Stimulated activated CD4-positive, alpha-beta T cell treated with anti-CD3 and anti-CD28 coated beads, TNF-alpha, amount 100 ng/mL, for 4 hours (primary cell): ENCODE data around the gene ADRA2B.
"Not testable (repeated sequence)": the region's sequence is repeated elsewhere in the genome, so short reads cannot be mapped to it uniquely, and the experiment has no call there.

Experiments used
- DNase-seq, 3 experiments: peaks; one replicate each; pipeline ENCODE4 v3.0.0-alpha.2; 2020; ENCODE audit warnings: low read depth in 3 of 3

Gene ADRA2B

DNA sequence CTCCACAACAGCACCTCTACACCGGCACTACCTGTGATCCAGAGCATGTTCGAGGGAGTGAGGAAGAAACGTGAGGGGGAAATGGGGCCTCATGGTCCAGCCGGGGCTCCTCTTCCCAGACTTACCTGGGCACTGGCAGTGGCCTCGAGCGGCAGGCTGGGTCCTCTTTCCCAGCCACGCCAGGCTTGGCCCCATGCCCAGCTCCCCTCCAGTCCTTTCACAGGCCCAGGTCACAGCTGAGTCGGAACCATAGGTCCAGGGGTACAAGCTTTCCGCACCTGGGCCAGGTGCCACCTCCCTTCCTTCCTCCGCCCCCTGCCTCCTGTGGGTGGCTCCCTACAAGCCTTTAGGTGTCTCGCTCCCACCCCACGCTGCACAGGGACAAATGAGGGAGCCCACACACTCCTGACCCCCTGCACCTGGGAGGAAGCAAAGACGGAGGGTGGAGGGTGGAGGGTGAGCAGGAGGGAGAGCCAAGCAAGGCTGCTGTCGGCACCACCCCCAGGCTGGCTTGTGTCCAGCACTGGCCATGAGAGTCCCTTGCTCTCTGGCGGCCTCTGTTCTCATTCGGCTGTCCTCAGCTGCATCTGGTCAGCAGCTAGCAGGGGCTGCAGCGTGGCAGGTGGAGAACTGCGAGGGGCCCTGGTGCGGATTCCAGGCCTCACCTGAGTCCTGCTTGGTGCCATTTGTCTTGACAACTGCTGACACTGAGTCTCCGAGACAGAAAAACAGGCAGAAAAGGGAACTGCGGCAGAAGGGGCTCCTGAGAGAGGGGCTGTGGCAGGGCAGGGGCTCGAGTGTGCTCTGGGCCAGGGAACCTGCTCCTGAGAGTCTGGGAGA lies 26.8 kb downstream of the ADRA2B start:
- no peak for DNase-seq

- no peak for DNase-seq
Observed at GRCh38 chr2:96088340-96089335, 27.7 kb downstream of the ADRA2B start.

DNA sequence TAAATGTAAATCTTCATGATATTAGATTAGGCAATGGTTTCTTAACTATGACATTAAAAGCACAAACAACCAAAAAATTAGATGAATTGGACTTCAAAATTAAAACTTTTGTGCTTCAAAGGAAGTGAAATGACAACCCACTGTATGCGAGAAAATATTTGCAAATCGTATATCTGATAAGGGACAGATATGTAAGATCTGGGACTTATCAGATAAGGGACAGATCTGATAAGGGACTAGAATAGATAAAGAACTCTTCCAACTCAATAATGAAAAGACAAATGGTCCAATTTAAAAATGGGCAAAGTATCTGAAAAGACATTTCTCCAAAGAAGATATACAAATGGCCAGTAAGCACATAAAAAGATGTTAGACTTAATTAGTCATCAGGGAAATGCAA lies 29.2 kb downstream of the ADRA2B start:
- no peak for DNase-seq

GRCh38 chr2:96085541-96086355 lies 30.6 kb downstream of the ADRA2B start:
- no peak for DNase-seq

DNA sequence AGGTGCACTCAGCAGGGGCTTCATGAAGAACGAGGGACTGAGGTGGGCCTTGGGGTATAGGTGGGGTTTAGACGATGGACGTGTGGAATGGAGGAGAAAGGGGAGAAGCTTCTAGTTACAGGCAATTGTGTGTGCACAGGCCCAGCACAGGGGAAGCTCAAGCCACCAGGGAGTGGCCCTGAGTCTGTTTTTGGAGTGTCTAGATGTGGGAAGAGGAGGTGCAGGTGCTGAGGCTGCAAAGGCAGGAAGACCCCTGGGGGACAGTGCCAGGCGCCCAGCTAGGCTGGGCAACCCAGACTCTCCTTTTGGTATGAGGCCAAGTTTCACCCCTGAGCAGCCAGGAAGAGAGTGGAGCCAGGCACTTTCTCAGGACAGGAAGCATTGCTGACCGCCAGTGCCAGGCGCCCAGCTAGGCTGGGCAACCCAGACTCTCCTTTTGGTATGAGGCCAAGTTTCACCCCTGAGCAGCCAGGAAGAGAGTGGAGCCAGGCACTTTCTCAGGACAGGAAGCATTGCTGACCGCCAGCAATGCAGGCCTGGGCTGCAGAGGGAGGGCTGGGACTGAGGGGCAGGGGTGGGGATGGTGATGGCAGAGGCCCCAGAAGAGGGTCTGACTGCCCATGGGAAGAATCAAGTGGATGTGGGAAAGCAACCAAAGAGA lies 31.4 kb downstream of the ADRA2B start:
- DNase-seq, result not testable (repeated sequence)

DNA sequence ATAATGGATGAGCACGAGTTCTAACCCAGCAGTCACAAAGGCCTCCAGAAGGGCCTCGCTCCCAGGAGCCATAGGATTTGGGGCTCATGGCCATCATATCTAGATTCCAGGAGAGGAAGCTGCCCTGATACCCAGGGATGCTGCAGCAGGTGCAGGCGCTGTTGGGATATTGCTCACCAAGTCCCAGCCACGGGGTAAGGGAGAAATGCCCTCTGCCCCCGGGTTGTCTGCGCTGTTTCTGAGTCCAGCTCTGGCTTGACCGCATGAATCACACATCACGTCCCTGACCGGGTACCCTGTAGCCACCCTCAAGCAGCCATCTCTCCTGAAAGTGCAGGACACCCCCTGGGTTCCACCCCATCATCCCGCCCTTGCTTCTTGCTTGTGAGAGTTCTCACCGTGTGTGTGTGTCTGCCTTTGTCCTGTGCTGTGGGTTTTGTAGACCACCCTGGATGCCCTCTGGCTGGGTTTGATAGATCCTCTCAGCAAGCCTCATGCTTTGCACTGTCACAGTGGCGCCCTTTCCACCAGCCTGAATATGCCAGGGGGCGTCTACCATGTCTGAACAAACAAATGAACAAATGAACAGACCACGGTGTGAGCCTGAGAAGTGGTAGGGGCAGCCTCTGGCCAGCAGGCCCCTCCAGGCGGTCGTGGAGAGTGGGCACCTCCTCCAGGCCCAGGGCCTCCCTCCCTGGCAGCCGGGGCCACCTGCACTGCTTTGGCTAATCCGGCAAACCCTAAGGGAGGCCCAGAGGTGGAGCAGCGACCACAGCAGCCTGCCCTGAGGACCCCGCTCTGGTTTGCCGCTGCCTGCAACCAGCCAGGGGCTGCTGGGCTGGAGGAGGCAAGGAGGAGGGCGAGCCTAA lies 32.1 kb downstream of the ADRA2B start:
- no peak for DNase-seq

DNA sequence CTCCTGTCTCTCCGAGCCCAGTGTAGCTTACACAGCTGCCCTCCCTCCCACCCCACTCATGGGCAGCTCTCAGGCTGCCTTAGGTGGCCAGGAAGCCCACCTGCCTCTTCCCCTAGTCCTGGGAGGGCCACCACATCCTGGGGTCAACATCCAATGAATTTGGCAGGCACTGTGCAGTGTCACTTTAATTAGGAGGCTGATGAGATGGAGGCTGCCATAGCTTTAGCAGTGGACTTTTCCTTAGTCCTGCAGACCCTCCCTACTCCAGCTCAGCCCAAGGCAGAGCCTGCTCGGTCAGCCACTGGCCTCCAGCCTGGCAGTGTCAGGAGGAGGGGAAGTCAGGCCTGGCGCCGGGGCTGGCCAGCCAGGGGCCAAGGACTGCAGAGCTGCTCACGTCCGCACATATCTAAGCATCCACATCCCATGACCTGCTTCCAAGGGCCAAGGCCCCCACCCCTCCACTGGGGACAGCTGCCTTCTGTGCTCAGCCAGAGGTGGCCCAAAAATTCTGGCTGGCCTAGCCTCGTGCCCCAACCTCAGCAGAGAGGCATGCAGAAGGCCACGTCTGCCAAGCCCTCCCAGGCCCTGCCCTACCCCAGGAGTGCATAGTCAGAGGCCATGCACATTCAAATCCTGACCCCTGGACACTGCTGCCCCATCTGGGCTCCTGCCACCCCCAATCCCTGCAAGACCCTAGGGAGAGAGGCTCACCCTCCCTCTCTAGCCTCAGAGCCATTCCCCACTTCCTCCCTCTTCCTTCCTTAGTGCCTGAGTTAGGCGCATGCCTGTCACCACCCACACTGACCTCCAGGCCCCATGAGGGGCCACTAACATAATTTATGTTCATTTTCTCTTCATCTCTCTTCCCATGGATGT lies 33.1 kb downstream of the ADRA2B start:
- DNase-seq, result no peak

DNA sequence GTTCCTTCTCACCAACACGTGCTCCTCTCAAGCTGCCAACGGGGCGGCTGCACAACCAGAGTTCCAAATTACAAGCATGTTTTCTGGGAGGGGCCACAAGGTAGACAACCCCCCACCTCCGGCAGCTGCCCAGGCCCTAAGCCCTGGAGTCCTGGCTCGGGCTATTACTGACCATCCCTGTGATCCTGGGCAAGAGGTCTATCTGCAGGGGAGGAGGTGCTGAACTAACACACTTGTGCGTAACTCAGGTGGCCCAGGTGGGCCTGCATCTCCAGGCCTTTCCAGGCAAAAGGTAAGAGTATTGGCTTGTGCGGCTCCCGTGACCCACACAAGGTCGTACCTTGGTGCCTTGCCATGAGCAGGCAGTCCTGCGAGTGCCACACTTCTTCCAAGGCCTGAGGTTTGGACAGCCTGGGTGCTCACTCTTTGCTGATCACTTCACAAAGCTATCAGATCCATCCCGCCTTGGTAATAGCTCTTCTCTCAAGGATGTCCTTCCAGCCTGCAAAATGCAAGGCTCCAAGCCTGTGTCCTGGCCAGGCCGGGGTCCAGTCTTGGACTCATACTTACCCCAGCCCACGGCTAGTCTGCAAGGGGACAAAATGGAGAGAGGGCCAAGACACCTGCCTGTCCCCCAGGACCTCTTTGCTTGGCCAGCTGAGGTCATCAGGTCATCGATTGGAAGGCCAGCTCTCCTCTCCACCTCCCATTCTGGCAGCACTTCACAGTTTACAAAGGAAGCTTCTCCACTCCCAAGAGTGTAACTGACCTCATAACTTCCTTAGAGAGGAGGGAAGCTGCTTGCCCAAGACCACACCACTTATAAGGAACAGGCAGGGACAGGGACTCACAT lies 33.9 kb downstream of the ADRA2B start:
- DNase-seq, result no peak

DNA sequence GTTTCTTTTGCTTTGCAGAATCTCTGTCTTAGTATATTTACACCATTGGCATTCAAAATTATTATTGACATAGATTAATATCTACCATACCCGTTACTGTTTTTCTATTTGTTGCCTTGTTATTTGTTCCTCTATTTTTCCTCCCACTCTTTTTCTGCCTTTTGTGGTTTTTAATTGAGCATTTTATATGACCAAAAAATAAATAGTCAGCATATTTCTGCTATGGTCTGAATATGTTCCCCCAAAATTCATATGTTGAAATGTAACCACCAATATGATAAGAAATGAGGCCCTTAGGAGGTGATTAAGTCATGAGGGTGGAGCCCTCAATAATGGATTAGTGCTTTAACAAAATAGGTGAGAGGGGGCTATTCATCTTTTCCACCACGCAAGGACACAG lies 35.3 kb downstream of the ADRA2B start:
- no peak for DNase-seq

DNA sequence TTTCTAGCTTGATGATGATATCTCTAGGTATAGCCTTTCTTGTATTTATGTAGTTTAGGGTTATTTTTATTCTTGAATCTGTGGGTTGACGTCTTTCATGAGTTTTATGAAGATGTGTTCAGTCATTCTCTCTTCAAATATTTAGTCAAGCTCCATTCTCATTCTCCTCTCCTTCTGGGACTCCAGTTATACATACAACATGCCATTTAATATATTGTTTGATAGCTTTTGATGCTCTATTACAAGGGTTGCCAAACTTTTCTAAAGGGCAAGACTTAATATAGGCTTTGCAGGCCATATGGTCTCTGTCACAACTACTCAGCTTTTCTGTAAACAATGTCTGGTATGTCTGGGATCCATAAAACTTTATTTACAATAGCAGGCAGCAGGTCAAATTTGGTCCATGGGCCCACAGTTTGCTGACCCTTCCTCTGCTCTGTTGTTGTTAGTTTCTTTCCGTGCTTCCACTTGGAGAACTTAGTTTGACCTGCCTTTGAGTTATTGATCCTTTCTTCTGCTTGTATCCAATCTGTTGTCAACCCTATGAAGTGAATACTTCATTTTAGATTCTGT lies 41.1 kb downstream of the ADRA2B start:
- DNase-seq, result no peak

GRCh38 chr2:96074156-96074555 lies 42.2 kb downstream of the ADRA2B start:
- no peak for DNase-seq

DNA sequence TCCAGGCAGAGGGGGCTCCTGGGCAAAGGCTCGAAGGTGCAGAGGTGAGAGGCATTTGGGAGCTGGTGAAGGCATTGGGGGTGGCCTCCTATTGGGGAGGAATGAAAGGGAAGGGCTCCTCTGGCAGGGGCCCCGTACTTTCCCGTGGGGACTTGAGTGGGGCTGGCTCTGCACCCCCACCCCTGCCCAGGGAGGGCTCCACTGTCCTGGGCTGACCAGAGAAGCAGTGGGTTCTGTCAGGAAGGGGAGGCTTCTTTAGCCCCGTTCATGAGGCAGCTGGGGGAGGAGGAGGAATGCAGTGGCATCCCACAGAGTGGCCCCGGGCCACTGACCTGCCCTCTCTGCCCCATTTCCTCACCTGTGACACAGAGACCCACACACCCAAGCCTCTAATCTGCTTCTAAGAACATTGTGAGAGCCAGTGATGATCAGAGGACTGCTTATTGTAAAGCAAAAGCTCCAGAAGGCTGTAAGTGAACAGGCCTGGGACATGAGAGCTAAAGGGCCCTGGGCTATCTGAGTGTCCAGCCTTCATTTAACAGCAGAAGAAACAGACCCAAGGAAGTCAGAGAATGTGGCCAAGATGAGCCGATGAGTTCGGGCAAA lies 43.1 kb downstream of the ADRA2B start:
- no peak for DNase-seq

DNA sequence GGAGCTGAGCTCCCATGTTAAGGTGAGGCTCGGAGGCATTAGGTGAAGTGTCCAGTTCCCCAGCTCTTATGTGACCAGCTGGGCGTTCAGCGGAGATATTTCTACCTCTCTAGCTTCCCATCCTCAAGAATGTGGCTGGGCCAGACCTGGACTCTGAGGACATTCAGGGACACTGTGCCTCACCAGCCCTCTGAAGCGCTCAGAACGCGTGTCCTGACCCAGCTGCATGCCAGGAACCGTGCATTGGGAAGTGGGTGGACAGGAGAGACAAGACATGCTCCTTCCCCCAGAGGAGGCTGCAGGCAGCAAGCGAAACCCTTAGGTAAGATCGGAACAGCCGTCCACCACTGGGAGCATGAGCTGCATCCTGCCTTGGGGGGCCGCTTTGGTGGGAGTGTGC lies 43.6 kb downstream of the ADRA2B start:
- DNase-seq, result no peak

GRCh38 chr2:96071977-96072491 lies 44.3 kb downstream of the ADRA2B start:
- not testable (repeated sequence) for DNase-seq

DNA sequence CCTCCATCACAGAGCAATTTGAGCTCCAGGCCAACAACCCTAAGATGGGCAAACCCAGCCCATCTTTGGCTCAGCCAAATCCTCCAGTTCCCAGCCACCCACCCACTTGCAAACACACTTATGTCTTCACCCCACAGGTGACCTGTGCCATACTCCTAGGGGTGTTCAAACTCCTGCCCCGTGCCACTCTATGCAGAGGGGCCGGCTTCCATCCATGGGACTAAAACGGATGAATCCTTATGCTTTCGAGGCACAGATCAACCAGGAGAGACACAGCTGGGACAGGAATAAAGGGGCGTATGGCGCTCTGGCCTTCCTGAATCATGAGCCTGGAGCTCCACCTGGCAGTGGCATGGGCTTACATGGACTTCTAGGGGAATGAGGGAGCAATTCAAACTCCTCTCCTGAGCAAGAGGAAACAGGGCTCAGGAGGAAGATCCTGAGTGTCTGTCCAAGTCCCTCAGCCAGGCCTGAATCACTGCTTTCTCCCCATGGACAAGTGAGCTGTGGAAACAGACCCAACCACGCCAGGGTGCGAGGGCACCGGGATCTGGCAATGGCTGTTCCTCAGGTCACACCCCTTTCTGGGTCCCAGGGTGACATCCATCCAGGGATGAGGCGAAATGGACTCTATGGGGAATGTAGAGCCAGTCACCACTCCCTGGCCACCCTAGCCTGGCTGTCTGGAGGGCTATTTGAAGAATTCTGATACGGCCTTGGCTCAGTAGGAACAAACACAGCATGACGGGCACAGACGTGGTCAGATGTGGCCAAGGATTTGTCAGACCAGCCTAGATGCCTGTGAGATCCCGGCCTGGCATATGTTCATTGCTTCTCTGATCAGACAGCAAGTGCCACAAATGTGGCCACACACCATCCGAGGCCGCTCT lies 45.0 kb downstream of the ADRA2B start:
- DNase-seq, result not testable (repeated sequence)

- not testable (repeated sequence) for DNase-seq
Observed at GRCh38 chr2:96070351-96070750, 46.0 kb downstream of the ADRA2B start.
